SJSA1 (cell line): Measurements from ENCODE around the gene KCP. TPM values are rescaled to one million over a fixed set of nuclear protein-coding genes. Genes with fewer than 3 reads are reported as not detected.

Experiments
- DNase-seq, 2 experiments: peaks; one replicate each; pipeline ENCODE4 v3.0.0-alpha.2; 2015 to 2020; ENCODE audit warnings: low spot score in 2 of 2, low read depth in 1 of 2
- H3K27ac ChIP-seq: fragments of 250-450 bp; sonication (Bioruptor Pico); 2 replicates; pipeline ENCODE4 v1.5.1; 2020; ENCODE audit warnings: mild to moderate bottlenecking, moderate library complexity
- H3K27me3 ChIP-seq: fragments of 250-450 bp; sonication (Bioruptor Pico); replicated peaks from 2 replicates; pipeline ENCODE4 v1.5.1; 2020; ENCODE audit warnings: mild to moderate bottlenecking, moderate library complexity
- H3K36me3 ChIP-seq: fragments of 250-450 bp; sonication (Bioruptor Pico); 2 replicates; pipeline ENCODE4 v1.5.1; 2020; ENCODE audit warnings: mild to moderate bottlenecking
- H3K4me1 ChIP-seq: fragments of 250-450 bp; sonication (Bioruptor Pico); replicated peaks from 2 replicates; pipeline ENCODE4 v1.6.1; 2021; ENCODE audit warnings: mild to moderate bottlenecking
- H3K4me3 ChIP-seq: fragments of 250-450 bp; sonication (Bioruptor Pico); 2 replicates; pipeline ENCODE4 v1.5.1; 2020; ENCODE audit warnings: mild to moderate bottlenecking
- H3K9me3 ChIP-seq: fragments of 250-450 bp; sonication (Bioruptor Pico); replicated peaks from 2 replicates; pipeline ENCODE4 v1.5.1; 2020; ENCODE audit warnings: mild to moderate bottlenecking
- total RNA-seq: library from RNA; depleted of rRNA; stranded (reverse); fragments of >200 nt; shearing (Covaris generic); gene quantifications from 2 replicates; pipeline ENCODE4 v1.2.3, GENCODE V29; 2014

Gene KCP
- total RNA-seq, 1 experiment from 2014 or later, result not detected

GRCh38 chr7:128902761-128903585 is 7.5 kb downstream of the KCP start:
- H3K4me1 ChIP-seq, result no peaks in the 10 kb centered on the region
- H3K9me3 ChIP-seq, result no peaks in the 10 kb centered on the region

GRCh38 chr7:128900237-128900636 is 10.3 kb downstream of the KCP start:
- H3K27ac ChIP-seq, result no peak overlapping the region
- no peaks in the 10 kb centered on the region for H3K36me3 ChIP-seq
- H3K4me3 ChIP-seq, result no peak overlapping the region
- no peaks in the 10 kb centered on the region for H3K9me3 ChIP-seq
- no peaks in the 10 kb centered on the region for H3K4me1 ChIP-seq
- no peak for DNase-seq
- 0 out of 2 replicates have a peak, but pooled peaks cover 5% of the 10 kb centered on the region for H3K27me3 ChIP-seq

More at GRCh38 chr7:128902761-128903585, 7.5 kb downstream of the KCP start:
- no peak overlapping the region for H3K27ac ChIP-seq
- no peak overlapping the region for H3K4me3 ChIP-seq
- no peaks in the 10 kb centered on the region for H3K36me3 ChIP-seq
- 0 out of 2 replicates have a peak, but pooled peaks cover 5% of the 10 kb centered on the region for H3K27me3 ChIP-seq
- DNase-seq, result no peak

GRCh38 chr7:128899392-128899791 is 11.1 kb downstream of the KCP start:
- DNase-seq, result no peak
- Histone ChIP-seq H3K27me3 (0 out of 2 replicates have a peak, but pooled peaks cover 2% of the 10 kb centered on the region), H3K36me3 (no peaks in the 10 kb centered on the region), H3K4me3 (no peak overlapping the region), H3K9me3 (no peaks in the 10 kb centered on the region), H3K27ac (no peak overlapping the region), H3K4me1 (no peaks in the 10 kb centered on the region)

- no peak overlapping the region for H3K4me3 ChIP-seq
- H3K4me1 ChIP-seq, result no peaks in the 10 kb centered on the region
- H3K27ac ChIP-seq, result no peak overlapping the region
- no peaks in the 10 kb centered on the region for H3K9me3 ChIP-seq
- no peaks in the 10 kb centered on the region for H3K36me3 ChIP-seq
- DNase-seq, result no peak
- 0 out of 2 replicates have a peak, but pooled peaks cover 2% of the 10 kb centered on the region for H3K27me3 ChIP-seq
These were observed 15.2 kb downstream of the KCP start for GRCh38 chr7:128895320-128895719.

GRCh38 chr7:128894101-128894440 is 16.4 kb downstream of the KCP start:
- Histone ChIP-seq H3K4me3 (no peak overlapping the region), H3K9me3 (no peaks in the 10 kb centered on the region), H3K27ac (no peak overlapping the region), H3K4me1 (no peaks in the 10 kb centered on the region), H3K36me3 (no peaks in the 10 kb centered on the region), H3K27me3 (no peaks in the 10 kb centered on the region)
- no peak for DNase-seq

- Histone ChIP-seq H3K4me3 (no peak overlapping the region), H3K36me3 (no peaks in the 10 kb centered on the region), H3K27me3 (no peaks in the 10 kb centered on the region), H3K9me3 (no peaks in the 10 kb centered on the region), H3K4me1 (no peaks in the 10 kb centered on the region), H3K27ac (no peak overlapping the region)
- DNase-seq, result no peak
These were observed 17.0 kb downstream of the KCP start for GRCh38 chr7:128893251-128894100.

GRCh38 chr7:128892521-128893250 is 17.8 kb downstream of the KCP start:
- H3K27me3 ChIP-seq, result no peaks in the 10 kb centered on the region
- H3K4me3 ChIP-seq, result no peak overlapping the region
- H3K9me3 ChIP-seq, result no peaks in the 10 kb centered on the region
- no peaks in the 10 kb centered on the region for H3K4me1 ChIP-seq
- no peaks in the 10 kb centered on the region for H3K36me3 ChIP-seq
- no peak overlapping the region for H3K27ac ChIP-seq
- no peak for DNase-seq

- H3K27me3 ChIP-seq, result no peaks in the 10 kb centered on the region
- H3K9me3 ChIP-seq, result no peaks in the 10 kb centered on the region
- H3K4me3 ChIP-seq, result no peak overlapping the region
- no peaks in the 10 kb centered on the region for H3K4me1 ChIP-seq
- no peak overlapping the region for H3K27ac ChIP-seq
- H3K36me3 ChIP-seq, result no peaks in the 10 kb centered on the region
- DNase-seq, result no peak
These were observed 18.6 kb downstream of the KCP start for GRCh38 chr7:128891942-128892269.

GRCh38 chr7:128891110-128891941 is 19.2 kb downstream of the KCP start:
- no peaks in the 10 kb centered on the region for H3K27me3 ChIP-seq
- H3K9me3 ChIP-seq, result no peaks in the 10 kb centered on the region
- H3K27ac ChIP-seq, result no peak overlapping the region
- no peak overlapping the region for H3K4me3 ChIP-seq
- DNase-seq, result no peak
- no peaks in the 10 kb centered on the region for H3K36me3 ChIP-seq
- H3K4me1 ChIP-seq, result no peaks in the 10 kb centered on the region

- Histone ChIP-seq H3K9me3 (no peaks in the 10 kb centered on the region), H3K4me3 (no peak overlapping the region), H3K27ac (no peak overlapping the region), H3K4me1 (no peaks in the 10 kb centered on the region), H3K36me3 (no peaks in the 10 kb centered on the region), H3K27me3 (no peaks in the 10 kb centered on the region)
- DNase-seq, result no peak
These were observed 20.0 kb downstream of the KCP start for GRCh38 chr7:128890306-128891109.

GRCh38 chr7:128889121-128889520 is 21.4 kb downstream of the KCP start:
- H3K9me3 ChIP-seq, result no peaks in the 10 kb centered on the region
- H3K36me3 ChIP-seq, result no peaks in the 10 kb centered on the region
- no peaks in the 10 kb centered on the region for H3K4me1 ChIP-seq
- no peaks in the 10 kb centered on the region for H3K27me3 ChIP-seq
- no peak overlapping the region for H3K27ac ChIP-seq
- H3K4me3 ChIP-seq, result no peak overlapping the region
- DNase-seq, result no peak

- Histone ChIP-seq H3K36me3 (no peaks in the 10 kb centered on the region), H3K27me3 (no peaks in the 10 kb centered on the region), H3K4me1 (no peaks in the 10 kb centered on the region), H3K4me3 (no peak overlapping the region), H3K27ac (no peak overlapping the region), H3K9me3 (no peaks in the 10 kb centered on the region)
- DNase-seq, result no peak
These were observed 21.8 kb downstream of the KCP start for GRCh38 chr7:128888756-128889095.
